ENCODE measurements around the gene FSTL3.
"Not testable (repeated sequence)": the region's sequence is repeated elsewhere in the genome, so short reads cannot be mapped to it uniquely, and the experiment has no call there.

DNA sequence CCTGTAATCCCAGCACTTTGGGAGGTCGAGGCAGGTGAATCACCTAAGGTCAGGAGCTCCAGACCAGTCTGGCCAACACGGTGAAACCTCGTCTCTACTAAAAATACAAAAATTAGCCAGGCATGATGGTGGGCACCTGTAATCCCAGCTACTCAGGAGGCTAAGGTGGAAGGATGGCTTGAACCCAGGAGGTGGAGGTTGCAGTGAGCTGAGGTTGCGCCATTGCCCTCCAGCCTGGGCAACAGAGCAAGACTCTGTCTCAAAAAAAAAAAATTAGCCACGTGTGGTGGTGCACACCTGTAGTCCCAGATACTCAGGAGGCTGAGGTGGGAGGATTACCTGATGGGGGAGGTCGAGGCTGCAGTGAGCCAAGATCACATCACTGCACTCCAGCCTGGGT is 26.7 kb downstream of the FSTL3 start:
- not testable (repeated sequence) for TF ChIP-seq EP300 (IDR thresholded peaks at IDR 0.05); POLR2A (IDR thresholded peaks at IDR 0.05; ENCODE audit: low read depth)

Data from esophagus muscularis mucosa (tissue), 2 donors.